ENCODE data around the gene ITGA2B.
"Not testable (repeated sequence)": the region's sequence is repeated elsewhere in the genome, so short reads cannot be mapped to it uniquely, and the experiment has no call there.

Gene ITGA2B

GRCh38 chr17:44333371-44333770 lies 56.1 kb downstream of the ITGA2B start:
- TF ChIP-seq RARB (CRISPR knock-in tag; IDR thresholded peaks at IDR 0.05) (no peak), ZNF8 (CRISPR knock-in tag; IDR thresholded peaks at IDR 0.05) (no peak), PPARA (CRISPR knock-in tag; IDR thresholded peaks at IDR 0.05; ENCODE audit: borderline replicate concordance) (no peak), BACH2 (CRISPR knock-in tag; IDR thresholded peaks at IDR 0.05; ENCODE audit: borderline replicate concordance) (no peak), ZNF565 (CRISPR knock-in tag; conservative IDR thresholded peaks at IDR 0.05; ENCODE audit: low read depth) (no peak), TOX (CRISPR knock-in tag; IDR thresholded peaks at IDR 0.05; ENCODE audit: borderline replicate concordance) (no peak), ZC3H10 (CRISPR knock-in tag; IDR thresholded peaks at IDR 0.05) (no peak), ISL1 (CRISPR knock-in tag; IDR thresholded peaks at IDR 0.05) (no peak), ESRRG (CRISPR knock-in tag; IDR thresholded peaks at IDR 0.05) (no peak), SNAI2 (CRISPR knock-in tag; IDR thresholded peaks at IDR 0.05) (no peak), POU6F1 (CRISPR knock-in tag; IDR thresholded peaks at IDR 0.05; ENCODE audit: borderline replicate concordance, low read depth) (no peak), PATZ1 (CRISPR knock-in tag; IDR thresholded peaks at IDR 0.05; ENCODE audit: borderline replicate concordance) (no peak), CSDC2 (CRISPR knock-in tag; IDR thresholded peaks at IDR 0.05) (no peak), ZFP30 (CRISPR knock-in tag; IDR thresholded peaks at IDR 0.05) (no peak), CSRNP3 (CRISPR knock-in tag; IDR thresholded peaks at IDR 0.05) (no peak), ZNF70 (CRISPR knock-in tag; IDR thresholded peaks at IDR 0.05) (no peak), ARNTL (CRISPR knock-in tag; IDR thresholded peaks at IDR 0.05; ENCODE audit: borderline replicate concordance, low read depth) (no peak), OSR1 (CRISPR knock-in tag; IDR thresholded peaks at IDR 0.05) (no peak)
- ATAC-seq = no peak

GRCh38 chr17:44331249-44331760 lies 58.1 kb downstream of the ITGA2B start:
- ATAC-seq = peak; percentile 55
- TF ChIP-seq TSHZ2 (CRISPR knock-in tag; IDR thresholded peaks at IDR 0.05) (no peak), TCF4 (CRISPR knock-in tag; IDR thresholded peaks at IDR 0.05; ENCODE audit: borderline replicate concordance) (no peak), SNAI2 (CRISPR knock-in tag; IDR thresholded peaks at IDR 0.05) (no peak), ZFP30 (CRISPR knock-in tag; IDR thresholded peaks at IDR 0.05) (no peak), GLIS3 (CRISPR knock-in tag; IDR thresholded peaks at IDR 0.05) (no peak), CSDC2 (CRISPR knock-in tag; IDR thresholded peaks at IDR 0.05) (no peak), PPARA (CRISPR knock-in tag; IDR thresholded peaks at IDR 0.05; ENCODE audit: borderline replicate concordance) (no peak), RARB (CRISPR knock-in tag; IDR thresholded peaks at IDR 0.05) (no peak), CREB5 (CRISPR knock-in tag; IDR thresholded peaks at IDR 0.05; ENCODE audit: low read depth) (no peak), ESRRG (CRISPR knock-in tag; IDR thresholded peaks at IDR 0.05) (no peak), BACH2 (CRISPR knock-in tag; IDR thresholded peaks at IDR 0.05; ENCODE audit: borderline replicate concordance) (no peak), ZNF8 (CRISPR knock-in tag; IDR thresholded peaks at IDR 0.05) (no peak)

GRCh38 chr17:44330263-44330662 lies 59.2 kb downstream of the ITGA2B start:
- not testable (repeated sequence) for ATAC-seq

- ATAC-seq = not testable (repeated sequence)
These were observed 59.9 kb downstream of the ITGA2B start for GRCh38 chr17:44329516-44329915.

All from SK-N-SH treated with all-trans-retinoic acid at 6 μM for 48 hours (cell line).